Mucosa of rectum (tissue), 2 donors: Measurements from ENCODE around the gene MAPK8IP1.

Experiments used
- H3K27ac ChIP-seq, 2 donors: one replicate each; pipeline ENCODE4 v1.7.0; 2013; ENCODE audit warnings: inconsistent platforms in 2 of 2, low read depth in 2 of 2, low read length in 2 of 2
- H3K27me3 ChIP-seq, 2 donors: one replicate each; pipeline ENCODE4 v1.7.0; 2013; ENCODE audit warnings: low read length in 2 of 2; ENCODE audit not compliant: control insufficient read depth in 2 of 2, insufficient read depth in 2 of 2
- H3K36me3 ChIP-seq, 2 donors: one replicate each; pipeline ENCODE4 v1.7.0; 2013; ENCODE audit warnings: low read length in 2 of 2; ENCODE audit not compliant: control insufficient read depth in 2 of 2, insufficient read depth in 2 of 2
- H3K4me1 ChIP-seq, 2 donors: one replicate each; pipeline ENCODE4 v1.7.0; 2013; ENCODE audit warnings: low read length in 2 of 2, mild to moderate bottlenecking in 1 of 2; ENCODE audit not compliant: control insufficient read depth in 2 of 2, insufficient read depth in 2 of 2
- H3K4me3 ChIP-seq, 2 donors: one replicate each; pipeline ENCODE4 v1.7.0; 2013; ENCODE audit warnings: low read length in 2 of 2
- H3K9ac ChIP-seq, 2 donors: one replicate each; pipeline ENCODE4 v1.7.0; 2013; ENCODE audit warnings: low read length in 2 of 2, low read depth in 1 of 2, mild to moderate bottlenecking in 1 of 2
- H3K9me3 ChIP-seq, 2 donors: one replicate each; pipeline ENCODE4 v1.7.0; 2013; ENCODE audit warnings: low read length in 2 of 2; ENCODE audit not compliant: control insufficient read depth in 2 of 2
- donor health status: healthy.
- donor health status: Normal muscosa, but diverticular disease.

The MAPK8IP1 gene

DNA sequence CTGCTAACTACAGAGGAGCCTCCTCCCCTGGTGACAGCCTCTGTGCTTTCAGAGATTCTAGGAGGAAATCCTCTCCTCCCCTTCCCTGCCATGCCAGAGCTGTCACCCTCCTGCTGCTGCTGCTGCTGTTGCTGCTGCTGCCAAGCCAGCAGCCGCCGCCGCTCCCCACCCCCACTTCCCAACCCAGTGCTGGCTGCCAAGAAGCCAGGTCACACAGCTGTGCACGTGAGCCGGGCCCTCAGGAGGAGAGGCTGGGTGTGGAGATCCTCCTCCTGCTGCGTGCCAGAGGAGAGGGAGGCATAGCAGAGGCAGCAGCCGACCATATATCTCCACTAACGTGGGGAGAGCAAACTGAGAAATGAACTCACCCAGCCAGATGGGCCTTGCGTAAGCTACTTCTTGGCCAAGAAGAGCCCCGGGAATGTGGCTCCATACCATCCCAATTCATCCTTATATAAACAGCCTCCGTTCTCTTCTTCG, 25.8 kb upstream of the MAPK8IP1 start:
- Histone ChIP-seq H3K9ac (peak overlapping the region in 1 of 2 donors; percentile 36), H3K27ac (peak overlapping the region; percentile 49 to 79), H3K4me1 (peaks cover 26 to 28% of the 10 kb centered on the region in 2 donors), H3K36me3 (peaks cover 42 to 65% of the 10 kb centered on the region in 2 donors), H3K4me3 (no peak overlapping the region), H3K27me3 (no peaks in the 10 kb centered on the region), H3K9me3 (no peaks in the 10 kb centered on the region)

DNA sequence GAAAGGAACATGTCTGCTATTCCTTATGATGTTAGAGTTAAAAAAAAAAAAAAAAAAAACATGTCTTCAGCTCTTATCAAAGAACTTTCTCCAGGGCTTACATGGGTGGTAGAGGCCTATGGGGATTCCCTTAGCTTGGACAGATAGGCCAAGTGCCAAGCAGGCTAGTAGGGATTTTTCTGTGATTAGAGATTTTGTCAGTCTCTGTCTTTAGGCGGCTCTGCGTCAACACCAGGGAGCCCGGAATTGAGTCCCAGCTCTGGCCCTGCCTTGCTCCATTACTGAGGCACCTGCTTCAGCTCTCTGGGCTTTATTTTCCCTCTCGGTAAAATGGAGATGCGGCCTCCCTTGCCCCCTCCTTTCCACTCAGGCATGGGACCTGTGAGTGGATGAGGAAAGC, 25.1 kb upstream of the MAPK8IP1 start:
- H3K27me3 ChIP-seq = no peaks in the 10 kb centered on the region
- peaks cover 26 to 28% of the 10 kb centered on the region in 2 donors for H3K4me1 ChIP-seq
- peaks cover 42 to 71% of the 10 kb centered on the region in 2 donors for H3K36me3 ChIP-seq
- no peak overlapping the region for H3K9ac ChIP-seq
- no peaks in the 10 kb centered on the region for H3K9me3 ChIP-seq
- no peak overlapping the region for H3K4me3 ChIP-seq
- H3K27ac ChIP-seq = peak overlapping the region; percentile 49 to 79

DNA sequence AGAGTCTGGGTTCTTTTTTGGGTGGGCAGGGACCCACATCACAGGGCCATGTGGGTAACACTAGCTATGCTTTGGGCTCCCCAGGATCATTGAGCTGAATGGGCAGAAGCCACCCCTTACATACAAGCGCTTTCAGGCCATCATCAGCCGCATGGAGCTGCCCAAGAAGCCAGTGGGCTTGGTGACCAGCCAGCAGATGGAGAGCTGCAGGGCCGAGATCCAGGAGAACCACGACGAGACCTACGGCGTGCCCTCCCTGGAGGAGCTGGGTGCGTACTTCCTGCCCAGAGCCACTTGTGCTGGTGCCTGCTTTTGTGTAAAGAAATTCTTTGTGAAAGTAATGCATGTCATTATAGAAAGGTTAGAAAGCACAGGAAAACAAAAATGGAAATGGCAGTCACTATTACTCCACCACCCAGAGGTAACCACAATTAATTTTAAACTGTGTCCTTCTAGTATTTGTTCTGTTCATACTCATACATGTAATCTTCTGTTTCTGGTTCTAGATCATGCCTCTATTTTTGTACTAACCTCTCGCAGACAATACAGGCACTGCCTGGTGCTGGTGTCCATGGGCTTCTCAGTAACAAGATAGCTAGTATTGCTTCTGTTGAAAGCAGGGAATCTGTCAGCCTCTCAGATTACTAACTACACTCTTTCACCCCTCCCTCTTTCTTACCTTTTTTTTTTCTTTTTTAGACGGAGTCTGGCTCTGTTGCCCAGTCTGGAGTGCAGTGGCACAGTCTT, 24.5 kb upstream of the MAPK8IP1 start:
- no peaks in the 10 kb centered on the region for H3K27me3 ChIP-seq
- no peak overlapping the region for H3K27ac ChIP-seq
- no peak overlapping the region for H3K4me3 ChIP-seq
- H3K36me3 ChIP-seq = peaks cover 42 to 73% of the 10 kb centered on the region in 2 donors
- no peaks in the 10 kb centered on the region for H3K9me3 ChIP-seq
- H3K4me1 ChIP-seq = peaks cover 26 to 28% of the 10 kb centered on the region in 2 donors
- H3K9ac ChIP-seq = no peak overlapping the region

DNA sequence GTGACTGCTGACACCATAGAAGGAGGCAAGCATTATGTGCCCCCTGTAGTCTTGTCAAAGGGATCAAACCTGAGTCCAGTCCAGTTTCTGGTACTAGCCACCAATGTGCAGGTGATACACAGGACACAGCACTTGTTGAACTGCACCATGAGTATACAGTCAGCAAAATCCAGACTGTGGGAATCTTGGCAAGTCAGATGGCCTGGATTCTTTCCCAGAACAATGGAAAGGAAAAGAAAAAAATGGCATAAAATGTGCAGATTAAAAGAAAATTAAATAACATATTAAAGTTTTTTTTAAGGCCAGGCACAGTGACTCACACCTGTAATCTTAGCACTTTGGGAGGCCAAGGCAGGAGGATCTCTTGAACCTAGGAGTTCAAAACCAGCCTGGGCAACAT, 21.4 kb upstream of the MAPK8IP1 start:
- Histone ChIP-seq H3K9ac (no peak overlapping the region), H3K36me3 (peaks cover 54 to 71% of the 10 kb centered on the region in 2 donors)

DNA sequence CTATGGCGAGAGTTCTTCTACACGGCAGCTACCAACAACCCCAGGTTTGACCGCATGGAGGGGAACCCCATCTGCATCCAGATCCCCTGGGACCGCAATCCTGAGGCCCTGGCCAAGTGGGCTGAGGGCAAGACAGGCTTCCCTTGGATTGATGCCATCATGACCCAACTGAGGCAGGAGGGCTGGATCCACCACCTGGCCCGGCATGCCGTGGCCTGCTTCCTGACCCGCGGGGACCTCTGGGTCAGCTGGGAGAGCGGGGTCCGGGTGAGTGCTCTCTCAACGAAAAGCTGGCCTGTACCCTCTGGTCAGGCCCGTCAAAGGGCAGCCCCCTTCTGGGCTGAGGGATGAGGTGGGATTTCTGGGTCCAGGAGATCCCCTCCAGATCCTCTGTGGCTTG, 15.9 kb upstream of the MAPK8IP1 start:
- Histone ChIP-seq H3K9me3 (no peaks in the 10 kb centered on the region), H3K36me3 (peaks cover 66 to 76% of the 10 kb centered on the region in 2 donors), H3K4me1 (no peaks in the 10 kb centered on the region), H3K27me3 (no peaks in the 10 kb centered on the region), H3K27ac (no peak overlapping the region), H3K9ac (no peak overlapping the region), H3K4me3 (no peak overlapping the region)

More for the DNA sequence above, 21.4 kb upstream of the MAPK8IP1 start:
- Histone ChIP-seq H3K4me3 (no peak overlapping the region), H3K27me3 (no peaks in the 10 kb centered on the region), H3K27ac (no peak overlapping the region), H3K4me1 (peaks cover 10% of the 10 kb centered on the region in 2 donors), H3K9me3 (no peaks in the 10 kb centered on the region)

DNA sequence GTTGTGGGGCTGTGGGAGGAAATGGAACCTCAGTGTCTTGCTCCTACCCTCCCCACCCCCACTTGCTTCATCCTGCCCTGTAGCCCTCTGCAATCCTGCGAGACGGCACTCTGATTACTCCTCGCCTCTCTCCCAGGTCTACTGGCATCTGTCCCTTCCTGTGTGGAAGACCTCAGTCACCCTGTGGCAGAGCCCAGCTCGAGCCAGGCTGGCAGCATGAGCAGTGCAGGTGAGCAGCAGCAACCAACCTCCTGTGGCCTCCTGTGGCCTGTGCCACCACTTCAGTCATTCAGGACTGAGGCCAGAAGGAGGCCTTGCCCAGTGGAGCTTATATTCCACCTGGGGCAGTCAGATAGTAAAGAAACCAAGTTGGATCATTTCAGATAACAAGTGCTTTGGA, 14.7 kb upstream of the MAPK8IP1 start:
- no peak overlapping the region for H3K9ac ChIP-seq
- no peaks in the 10 kb centered on the region for H3K9me3 ChIP-seq
- H3K4me1 ChIP-seq = no peaks in the 10 kb centered on the region
- H3K27me3 ChIP-seq = no peaks in the 10 kb centered on the region
- H3K36me3 ChIP-seq = peaks cover 66 to 75% of the 10 kb centered on the region in 2 donors
- H3K27ac ChIP-seq = no peak overlapping the region
- no peak overlapping the region for H3K4me3 ChIP-seq

DNA sequence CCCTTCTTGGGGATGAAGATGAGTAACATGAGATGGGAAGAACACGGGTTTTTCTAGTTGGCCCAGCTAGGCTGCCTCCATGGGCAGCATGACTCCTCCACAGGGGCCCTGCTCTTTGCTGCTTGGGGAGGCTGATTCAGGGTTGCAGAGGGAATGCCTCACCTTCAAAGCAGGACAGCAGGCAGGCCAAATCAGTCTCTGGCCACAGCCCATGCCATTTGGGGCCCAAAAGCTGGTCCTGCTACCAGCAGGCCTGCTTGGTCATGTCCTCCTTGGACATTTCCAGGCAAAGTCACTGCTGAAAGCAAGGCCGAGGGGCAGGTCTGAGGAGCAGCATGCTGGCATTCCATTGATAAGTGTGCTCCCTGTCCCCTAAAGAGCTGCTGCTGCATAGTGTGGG, 13.8 kb upstream of the MAPK8IP1 start:
- no peaks in the 10 kb centered on the region for H3K4me1 ChIP-seq
- H3K27me3 ChIP-seq = no peaks in the 10 kb centered on the region
- H3K9me3 ChIP-seq = no peaks in the 10 kb centered on the region
- H3K27ac ChIP-seq = no peak overlapping the region
- H3K9ac ChIP-seq = no peak overlapping the region
- H3K4me3 ChIP-seq = no peak overlapping the region
- H3K36me3 ChIP-seq = peaks cover 68 to 75% of the 10 kb centered on the region in 2 donors

DNA sequence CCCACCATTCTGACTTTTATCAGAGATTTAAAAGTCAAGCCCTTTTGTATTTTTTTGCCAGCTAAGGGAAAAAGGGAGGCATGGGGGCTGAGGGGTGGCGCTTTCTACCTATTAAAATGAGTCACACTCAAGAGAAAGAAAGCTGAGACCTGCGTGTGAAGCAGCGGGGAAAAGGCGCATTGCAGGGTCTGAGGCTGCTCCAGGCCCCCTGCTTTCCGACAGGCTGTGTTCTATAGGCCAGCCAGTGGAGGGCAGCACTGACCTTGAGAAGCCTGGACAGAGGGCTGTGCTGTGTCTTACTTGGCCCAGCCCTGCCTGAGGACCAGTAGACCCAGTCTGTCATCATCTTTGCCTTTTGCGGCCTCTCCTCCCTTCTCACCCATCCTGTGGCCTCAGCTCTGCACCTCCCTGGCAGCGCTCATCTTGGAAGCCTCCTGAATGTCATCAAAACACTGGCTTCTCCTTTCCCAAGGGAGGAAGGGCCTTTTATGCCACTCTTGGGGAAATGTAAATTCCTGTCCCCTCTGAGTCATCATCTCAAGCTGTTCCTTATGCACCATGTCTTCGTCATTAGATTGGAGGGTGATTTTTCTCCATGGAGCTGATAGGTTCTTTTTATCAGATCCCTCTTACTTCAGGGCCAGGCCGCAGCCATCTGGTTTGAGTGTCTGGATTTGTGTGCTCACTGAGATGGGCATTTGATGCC, 12.6 kb upstream of the MAPK8IP1 start:
- no peak overlapping the region for H3K27ac ChIP-seq
- peaks cover 70 to 80% of the 10 kb centered on the region in 2 donors for H3K36me3 ChIP-seq
- H3K4me3 ChIP-seq = no peak overlapping the region
- no peaks in the 10 kb centered on the region for H3K27me3 ChIP-seq
- no peak overlapping the region for H3K9ac ChIP-seq
- no peaks in the 10 kb centered on the region for H3K4me1 ChIP-seq
- H3K9me3 ChIP-seq = no peaks in the 10 kb centered on the region

DNA sequence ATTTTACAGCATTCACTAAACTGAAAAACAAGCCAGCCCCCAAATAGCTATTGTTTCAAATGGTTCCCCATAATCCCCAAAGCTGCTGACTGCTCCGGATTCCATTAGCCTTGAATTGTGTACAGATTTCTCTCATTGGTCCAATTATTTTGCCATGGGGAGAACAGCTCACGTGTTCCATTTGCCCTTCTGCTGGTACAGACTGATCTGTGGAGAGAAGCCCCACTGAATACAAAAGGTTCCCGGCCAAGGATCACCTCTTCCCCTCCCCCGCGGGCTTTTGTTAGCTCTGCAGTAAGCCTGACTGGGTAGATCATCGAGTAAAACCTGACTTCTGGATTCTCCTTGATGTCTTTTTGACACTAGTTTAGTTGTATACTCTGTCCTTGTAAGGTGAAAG, 9.1 kb upstream of the MAPK8IP1 start:
- no peak overlapping the region for H3K4me3 ChIP-seq
- peaks cover 49 to 77% of the 10 kb centered on the region in 2 donors for H3K36me3 ChIP-seq
- H3K9me3 ChIP-seq = no peaks in the 10 kb centered on the region
- no peak overlapping the region for H3K27ac ChIP-seq
- H3K27me3 ChIP-seq = no peaks in the 10 kb centered on the region
- no peaks in the 10 kb centered on the region for H3K4me1 ChIP-seq
- H3K9ac ChIP-seq = no peak overlapping the region

DNA sequence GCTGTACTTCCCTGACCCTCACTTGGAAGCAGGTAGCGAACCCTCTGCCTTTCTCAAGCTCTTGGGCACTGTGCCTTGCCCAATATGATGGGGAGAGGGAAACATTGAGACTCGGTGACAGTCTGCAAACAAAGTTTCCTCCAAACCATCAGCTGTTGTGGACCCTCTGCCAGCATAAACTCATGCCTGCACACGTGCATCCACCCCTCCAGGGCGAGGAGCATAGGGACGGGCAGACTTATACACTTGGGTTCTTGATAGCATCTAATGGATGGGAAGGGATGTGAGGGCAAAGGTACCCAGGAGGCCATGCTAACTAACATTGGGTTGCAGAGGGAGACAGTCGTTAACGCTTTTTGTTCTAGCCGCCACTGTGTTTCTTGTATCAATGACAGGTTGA, 8.2 kb upstream of the MAPK8IP1 start:
- H3K4me1 ChIP-seq = no peaks in the 10 kb centered on the region
- H3K27ac ChIP-seq = no peak overlapping the region
- no peaks in the 10 kb centered on the region for H3K9me3 ChIP-seq

More for the DNA sequence above, 8.2 kb upstream of the MAPK8IP1 start:
- H3K4me3 ChIP-seq = no peak overlapping the region
- H3K9ac ChIP-seq = no peak overlapping the region
- no peaks in the 10 kb centered on the region for H3K27me3 ChIP-seq
- peaks cover 50 to 77% of the 10 kb centered on the region in 2 donors for H3K36me3 ChIP-seq
